PC-3 (cell line): ENCODE measurements around the gene RAB6C.

Experiments used
- CTCF ChIP-seq: fragments of 300-600 bp; sonication (generic); conservative IDR thresholded peaks from 2 replicates; pipeline ENCODE4 v1.5.1; 2017; ENCODE audit warnings: antibody characterized with exemption, low read depth, mild to moderate bottlenecking, low read length
- EZH2 ChIP-seq: fragments of 300-600 bp; sonication (generic); IDR thresholded peaks from one replicate; pipeline ENCODE4 v1.6.1; 2017; ENCODE audit warnings: antibody characterized with exemption, mild to moderate bottlenecking, low read length; ENCODE audit not compliant: unreplicated experiment
- EZH2phosphoT487 ChIP-seq: fragments of 300-600 bp; sonication (generic); IDR thresholded peaks from 2 replicates; pipeline ENCODE4 v1.6.1; 2018; ENCODE audit warnings: mild to moderate bottlenecking, antibody characterized with exemption, low read length, borderline replicate concordance

GRCh38 chr2:129984426-129984825, 5.0 kb downstream of the RAB6C start:
- no peak for TF ChIP-seq EZH2
- no peak for TF ChIP-seq CTCF
- TF ChIP-seq EZH2phosphoT487, result no peak
